GM19351 (cell line): ENCODE data around the gene MAP4K4.
A peak's percentile ranks its signal among the peaks of the same experiment; 100 is the strongest.

Experiments
- ATAC-seq: cut with Tn5 transposase; IDR thresholded peaks from one replicate; pipeline ENCODE4 v1.9.1; 2021; ENCODE audit warnings: mild to moderate bottlenecking, moderate library complexity; ENCODE audit not compliant: unreplicated experiment

MAP4K4 gene

DNA sequence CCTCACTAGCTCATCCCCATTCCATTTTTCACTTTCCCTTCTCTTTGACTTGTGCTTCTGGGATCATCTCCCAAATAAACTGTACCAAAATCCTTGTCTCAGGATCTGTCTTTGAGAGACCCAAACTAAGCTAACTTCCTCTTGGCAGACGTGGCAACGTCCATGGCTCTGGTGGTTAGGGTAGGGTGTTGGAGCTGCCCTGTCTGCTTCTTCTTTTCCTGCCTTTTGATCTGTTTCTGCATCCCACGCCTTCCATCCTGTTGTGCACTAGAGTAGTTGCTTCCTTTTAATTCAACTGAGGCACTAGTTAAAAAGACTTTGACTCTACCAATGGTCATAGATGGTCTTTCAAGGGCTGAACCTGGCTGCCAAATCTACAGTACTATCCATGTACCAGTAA is 5.5 kb upstream of the MAP4K4 start:
- ATAC-seq = no peak

DNA sequence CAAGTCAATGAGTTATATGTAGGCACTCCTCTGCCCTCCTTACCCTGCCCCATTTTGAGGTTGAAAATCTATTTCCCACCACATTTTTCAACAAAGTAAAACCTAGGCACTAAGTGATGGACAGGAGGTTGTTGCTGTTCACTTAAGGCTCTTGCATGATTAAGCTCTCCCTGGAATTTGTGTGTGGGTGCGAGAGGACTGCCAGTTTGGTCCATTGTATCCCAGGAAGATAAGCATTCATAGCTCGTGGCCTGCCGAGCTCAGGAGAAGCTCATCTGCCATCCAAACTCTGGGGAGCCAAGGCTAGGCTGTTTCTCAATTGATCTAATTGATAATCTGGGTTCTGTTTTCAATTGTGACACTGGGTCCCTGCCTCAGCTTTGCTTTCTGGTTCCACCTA is 4.7 kb upstream of the MAP4K4 start:
- no peak for ATAC-seq

DNA sequence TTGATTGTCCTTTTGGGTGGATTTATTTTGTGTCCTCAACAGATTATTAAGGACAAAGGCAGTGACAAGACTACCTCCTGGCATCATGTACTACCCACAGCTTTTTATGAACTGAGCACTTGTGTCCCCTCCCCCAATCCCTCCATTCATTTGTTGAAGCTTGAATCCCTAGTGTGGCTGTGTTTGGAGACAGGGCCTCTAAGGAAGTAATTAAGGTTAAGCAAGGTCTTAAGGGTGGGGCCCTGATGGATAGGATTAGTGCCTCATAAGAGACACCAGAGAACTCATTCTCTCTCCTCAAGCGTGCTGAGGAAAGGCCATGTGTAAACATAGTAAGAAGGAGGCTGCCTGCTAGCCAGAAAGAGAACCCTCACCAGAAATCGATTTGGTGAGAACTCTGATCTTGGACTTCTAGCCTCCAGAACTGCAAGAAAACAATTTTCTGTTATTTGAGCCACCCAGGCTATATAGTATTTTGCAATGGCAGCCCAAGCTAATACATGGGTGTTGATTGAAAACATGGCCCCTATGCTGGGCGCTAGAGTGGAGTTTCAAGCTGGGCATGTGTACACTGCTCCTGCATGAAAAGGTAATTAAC is 3.4 kb upstream of the MAP4K4 start:
- ATAC-seq = no peak

DNA sequence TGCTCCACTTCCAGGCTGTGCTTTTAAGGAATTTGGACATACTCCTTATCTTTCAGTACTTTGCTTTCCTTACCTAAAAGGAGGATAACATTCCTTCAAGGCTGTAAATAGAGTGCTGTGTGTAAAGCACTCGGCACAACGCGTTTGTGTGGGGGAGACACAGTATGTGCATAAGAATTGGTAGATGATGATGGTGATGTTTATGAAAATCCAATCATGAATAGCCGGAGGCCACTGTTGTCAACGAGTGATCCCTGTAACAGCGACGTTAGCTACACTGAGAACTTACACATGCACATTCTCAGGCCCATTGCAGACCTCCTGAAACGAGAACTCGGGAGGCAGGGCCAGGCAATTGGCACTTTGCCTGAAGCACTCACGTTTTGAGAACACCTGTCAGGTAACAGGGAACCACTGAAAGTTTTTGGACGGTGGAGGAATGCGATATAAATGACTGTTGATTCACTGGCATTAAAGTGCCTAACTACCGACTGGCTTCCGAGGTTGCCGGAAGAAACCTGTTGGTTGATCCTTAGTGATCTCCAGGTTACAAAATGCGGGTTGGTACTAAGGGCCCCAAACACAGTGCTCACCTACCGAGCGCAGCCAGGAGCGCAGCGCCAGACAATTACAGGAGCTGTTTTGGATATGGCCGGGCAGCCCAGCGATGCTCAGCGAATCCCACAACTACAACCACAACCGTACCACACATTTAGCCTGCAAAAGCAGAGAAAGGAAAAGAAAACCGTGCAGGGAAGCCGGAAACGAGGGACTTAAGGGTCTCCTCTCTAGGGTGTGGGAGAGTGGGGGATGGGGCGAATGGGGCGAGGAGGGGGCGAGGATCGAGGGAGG is 1.0 kb upstream of the MAP4K4 start:
- ATAC-seq = peak; percentile 4

DNA sequence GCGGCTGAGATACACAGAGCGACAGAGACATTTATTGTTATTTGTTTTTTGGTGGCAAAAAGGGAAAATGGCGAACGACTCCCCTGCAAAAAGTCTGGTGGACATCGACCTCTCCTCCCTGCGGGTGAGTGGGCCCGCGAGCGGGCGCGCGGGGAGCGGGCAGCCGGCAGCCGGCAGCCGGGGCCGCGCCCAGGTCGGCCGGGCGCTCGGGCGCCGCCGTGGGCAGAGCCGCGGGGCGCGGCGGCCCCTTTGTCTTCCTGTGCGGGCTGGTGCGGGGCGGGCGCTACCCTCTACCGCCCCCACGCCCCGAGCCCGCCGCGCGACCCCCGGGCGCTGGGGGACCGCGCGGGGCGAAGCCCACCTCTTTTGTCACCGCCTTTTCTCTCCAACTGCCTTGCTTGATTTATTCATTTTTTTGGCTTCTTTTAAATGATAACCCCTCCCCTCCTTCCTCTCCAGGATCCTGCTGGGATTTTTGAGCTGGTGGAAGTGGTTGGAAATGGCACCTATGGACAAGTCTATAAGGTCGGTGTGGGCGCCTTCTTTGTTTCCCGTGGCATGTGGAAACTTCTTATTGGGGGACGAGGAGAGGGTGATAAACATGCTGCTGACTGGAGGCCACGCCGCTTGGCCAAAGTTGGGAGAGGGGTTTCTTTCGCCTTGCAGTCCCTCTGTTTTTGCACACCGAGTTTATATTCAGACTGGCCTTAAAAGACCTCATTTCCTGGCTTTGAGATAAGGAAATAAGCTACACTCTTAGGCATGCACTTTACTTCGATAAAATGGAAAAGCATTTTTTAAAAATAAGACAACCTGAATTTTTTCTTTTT is 722 bp downstream of the MAP4K4 start:
- peak; percentile 13 for ATAC-seq

DNA sequence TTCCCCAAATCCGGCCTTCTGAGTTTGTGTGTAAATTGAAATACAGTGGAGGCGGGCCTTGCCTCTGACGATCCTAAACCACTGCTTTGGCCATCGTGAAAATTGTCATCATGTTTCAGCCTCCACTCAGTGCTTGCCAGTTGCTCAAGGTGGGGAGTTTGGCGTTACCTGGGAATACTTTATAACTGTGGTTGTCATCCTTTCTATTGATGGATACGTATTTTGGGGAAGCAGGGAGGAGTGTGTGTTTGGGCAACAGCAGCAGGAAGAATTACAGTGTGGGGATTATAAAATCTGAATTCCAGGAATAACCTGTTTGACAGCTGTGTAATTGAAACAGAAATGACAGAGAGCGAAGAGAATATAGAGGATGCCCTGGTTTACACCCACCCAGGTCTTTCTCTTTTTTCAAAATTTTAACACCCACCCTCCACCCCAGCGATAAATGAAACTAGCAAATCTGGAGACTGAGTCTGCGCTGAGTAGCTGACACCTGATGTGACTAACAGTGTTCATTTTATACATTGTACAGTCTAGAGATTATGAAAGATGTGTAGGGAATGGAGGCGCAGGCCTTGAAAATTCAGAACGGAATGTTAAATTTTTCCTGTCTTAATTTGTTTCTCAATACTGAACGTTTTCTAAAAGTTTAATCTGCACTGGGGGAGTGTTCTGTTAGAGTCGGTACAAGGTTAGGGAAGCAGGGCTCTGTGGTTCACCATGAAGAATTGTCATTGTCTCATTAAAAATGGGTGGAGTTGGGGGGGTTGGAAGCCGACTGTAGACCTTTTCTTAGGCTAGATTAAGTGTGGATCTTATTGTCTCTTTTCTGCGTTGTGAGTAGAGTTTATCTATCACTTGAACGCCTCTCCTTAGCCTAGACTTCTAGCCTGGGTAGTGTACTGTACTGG is 1.6 kb downstream of the MAP4K4 start:
- no peak for ATAC-seq

DNA sequence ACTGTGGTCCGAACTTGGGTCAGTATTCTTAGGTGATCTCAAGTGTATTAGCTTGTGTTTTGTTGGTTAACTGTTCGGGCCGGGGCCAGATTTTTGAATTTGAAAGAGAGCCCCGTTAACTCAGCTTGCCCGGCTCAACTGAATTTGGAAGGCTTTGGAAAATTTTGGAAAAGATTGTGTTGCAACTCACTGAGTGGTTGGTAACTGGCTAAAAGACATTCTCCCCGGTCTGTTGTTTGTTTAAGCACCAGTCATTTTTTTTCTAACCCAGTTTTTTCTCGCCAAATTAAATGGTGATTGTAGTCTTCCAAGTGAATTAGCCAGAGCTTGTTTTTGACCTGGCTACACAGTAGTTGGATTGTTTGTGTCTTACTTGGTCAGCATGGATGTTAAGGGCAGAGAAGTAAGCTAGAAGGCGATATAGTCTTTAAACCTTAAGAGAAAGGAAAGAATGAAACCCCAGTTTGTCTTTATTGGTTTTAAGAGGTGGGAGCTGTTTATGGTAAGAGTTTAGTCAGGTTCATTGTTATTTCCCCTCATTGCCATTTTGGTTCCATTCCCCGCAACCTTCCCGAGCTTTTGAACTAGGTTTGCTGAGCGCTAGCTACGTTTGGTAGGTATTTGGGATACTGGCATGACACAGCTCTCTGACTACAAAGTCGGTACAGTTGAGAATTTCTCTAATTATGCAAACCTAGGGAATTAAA is 2.4 kb downstream of the MAP4K4 start:
- ATAC-seq = no peak

DNA sequence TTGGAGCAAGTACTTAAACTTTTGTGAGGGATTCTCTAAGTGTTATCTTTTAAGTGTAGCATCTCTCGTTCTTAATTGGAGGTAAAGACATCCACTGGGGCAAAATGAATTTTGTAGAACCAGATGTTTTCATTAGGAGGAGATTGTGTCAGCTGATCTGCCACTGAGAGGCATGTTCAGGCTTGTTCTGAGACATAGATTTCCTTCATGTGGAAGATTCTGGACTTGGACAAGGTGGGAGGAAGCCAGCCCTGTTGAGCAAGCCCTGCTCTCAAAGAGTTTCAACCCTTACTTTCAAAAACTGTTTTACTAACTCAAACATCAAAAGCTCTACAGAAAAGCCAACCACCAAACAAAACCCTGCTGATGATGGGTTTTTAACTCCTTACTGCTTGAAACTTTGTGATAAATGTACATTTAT is 6.5 kb downstream of the MAP4K4 start:
- no peak for ATAC-seq

DNA sequence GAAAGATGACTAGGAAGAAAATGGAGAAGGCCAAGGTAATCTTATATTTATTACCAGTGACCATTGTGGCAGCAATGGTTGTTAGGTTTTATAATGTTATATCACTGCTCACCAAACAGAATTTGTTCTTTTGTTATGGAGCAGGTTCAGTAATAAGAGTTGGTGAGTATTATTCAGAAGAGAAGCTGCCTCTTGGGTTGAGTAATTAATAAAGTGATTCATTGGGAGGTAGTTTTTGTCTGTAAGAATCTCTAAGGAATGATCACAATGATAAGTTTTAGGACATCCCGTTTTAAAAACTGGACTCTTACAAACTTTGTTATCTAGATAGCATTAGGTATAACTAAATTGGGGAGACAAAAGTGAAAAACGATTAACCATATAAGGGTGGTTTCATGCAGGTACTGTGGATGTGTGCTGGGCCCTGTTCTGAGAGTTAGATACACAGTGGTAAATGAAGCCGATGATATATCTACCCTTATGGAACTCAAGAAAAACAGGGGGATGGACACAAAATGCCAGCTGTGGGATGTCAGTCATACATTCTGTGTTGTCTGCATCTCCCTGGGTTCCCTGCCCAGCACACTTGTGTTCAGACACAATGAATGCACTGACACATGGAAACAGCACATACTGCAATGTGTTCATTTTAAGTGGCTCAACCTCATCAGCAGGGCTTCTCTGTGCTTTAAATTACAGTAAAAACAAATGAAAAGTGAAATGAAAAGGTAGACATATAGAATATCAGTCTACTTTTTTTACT is 7.5 kb downstream of the MAP4K4 start:
- no peak for ATAC-seq

DNA sequence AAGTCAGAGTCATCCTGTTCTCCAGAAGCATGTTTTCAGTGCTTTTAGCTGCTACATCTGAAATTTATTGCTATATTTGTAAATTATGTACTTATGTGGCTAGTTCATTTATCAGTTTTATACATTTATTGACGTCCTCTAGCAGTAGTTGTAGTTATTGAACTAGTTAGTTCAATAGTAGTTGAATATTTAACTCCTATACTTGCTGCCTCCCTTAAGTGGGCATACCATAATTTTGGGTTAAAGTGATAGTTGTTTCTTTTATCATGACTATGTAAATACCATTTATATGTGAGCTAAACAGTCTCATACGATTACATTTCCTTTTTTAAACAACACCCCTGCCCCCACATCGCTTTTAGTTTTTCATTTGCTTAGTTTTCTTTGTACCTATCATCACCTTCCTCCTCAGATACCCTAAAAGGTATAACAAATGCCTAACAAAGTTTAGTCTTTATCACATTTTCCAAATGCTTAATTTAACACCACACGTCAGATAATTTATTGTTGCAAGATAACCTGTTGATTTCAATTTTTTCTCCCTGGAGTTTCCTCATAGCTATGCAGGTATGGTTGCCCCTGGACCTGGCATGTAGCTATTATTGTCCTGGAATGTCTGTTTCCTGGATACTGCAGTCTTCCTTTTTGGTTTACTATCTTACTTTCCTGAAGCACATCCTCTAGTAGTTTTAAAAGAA is 8.8 kb downstream of the MAP4K4 start:
- no peak for ATAC-seq

DNA sequence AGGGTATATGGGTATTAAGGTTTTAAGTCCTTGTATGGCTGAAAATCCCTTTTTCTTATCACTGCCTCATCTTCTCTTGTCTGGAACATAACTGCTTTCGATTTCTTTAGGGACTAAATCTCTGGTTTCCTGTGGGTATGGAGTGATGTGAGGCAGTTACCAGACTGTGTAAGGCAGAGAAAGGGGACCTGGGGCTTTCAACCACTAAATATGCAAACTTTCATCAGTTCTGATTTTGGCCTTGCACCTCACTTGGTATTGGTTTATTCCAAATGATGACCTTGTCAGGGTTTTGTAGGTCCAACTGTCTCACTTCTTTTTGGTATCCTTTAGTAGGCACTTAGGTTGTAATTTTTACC is 9.3 kb downstream of the MAP4K4 start:
- peak; percentile 60 for ATAC-seq

DNA sequence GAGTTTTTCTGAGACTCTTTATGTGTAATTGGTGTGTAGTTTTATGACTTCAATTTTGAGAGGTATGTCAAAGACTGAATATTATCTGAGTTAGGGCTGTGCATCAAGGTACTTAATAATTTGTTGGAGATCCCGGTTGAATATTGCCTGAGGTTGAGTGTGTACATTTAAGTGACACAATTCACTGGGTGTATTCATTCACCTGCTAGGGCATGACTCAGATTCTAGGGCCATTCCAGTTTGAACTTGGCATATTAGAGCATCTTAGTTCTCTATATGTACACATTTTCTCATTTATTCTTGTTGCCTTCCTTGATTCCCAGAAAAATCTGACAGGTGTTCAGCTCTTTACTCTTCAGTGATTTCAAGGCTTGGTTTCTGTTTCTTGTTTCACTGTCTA is 12.5 kb downstream of the MAP4K4 start:
- ATAC-seq = no peak

DNA sequence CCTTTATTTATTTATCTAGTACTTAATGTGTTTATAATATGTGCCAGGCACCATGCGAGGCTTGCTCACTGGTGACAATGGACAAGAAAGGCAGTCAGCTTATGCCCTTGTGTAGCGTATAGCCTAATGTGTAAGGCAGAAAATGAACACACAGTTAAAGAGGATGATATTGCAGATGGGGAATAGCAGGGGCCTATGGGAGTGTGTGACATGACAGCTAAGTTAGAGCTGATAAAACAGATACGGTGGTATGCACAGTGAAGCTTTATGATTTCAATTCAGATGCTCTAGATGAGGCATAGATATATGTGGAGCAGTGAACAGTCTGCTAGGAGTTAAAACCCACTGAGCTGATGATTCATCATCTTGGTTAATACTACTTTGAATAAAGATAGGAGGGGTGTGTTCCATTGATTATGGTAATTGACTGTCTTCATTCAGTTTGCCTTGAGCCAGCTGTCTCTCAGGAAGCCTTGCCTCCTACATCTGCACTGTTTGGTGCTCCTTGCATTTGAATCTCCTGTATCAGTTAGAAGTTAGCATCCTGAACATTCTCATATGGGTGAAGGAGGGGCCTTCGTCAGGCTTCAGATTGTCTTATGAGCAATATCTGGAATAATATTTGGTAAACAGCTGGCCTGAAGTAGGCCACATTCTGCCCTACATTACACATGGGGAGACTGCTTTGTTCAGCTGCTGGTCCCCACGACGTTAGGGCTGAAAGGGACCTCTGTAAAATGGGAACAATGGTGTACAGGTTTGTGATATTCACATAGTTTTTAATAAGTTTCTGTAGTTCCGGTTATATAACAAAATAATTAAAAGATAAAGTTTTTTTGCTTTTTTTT is 13.2 kb downstream of the MAP4K4 start:
- ATAC-seq = no peak

DNA sequence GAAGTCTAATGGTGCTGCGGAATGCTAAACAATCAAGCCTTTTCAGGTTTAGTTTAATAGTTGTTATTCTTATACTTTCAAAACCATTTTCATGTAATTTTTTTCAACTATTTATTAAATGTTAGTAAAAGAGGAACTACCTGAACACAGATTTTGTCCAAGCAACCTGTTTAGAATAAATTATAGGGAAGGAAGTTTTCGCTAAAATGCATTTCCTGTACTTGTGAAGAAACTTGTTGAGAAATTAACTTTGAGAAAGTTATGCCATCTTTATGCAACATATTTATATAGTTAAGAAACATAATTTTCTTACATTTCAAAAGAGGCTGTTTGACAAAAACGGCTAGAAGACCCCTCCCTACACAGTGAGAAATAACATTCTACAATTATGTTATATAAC is 16.6 kb downstream of the MAP4K4 start:
- ATAC-seq = no peak

DNA sequence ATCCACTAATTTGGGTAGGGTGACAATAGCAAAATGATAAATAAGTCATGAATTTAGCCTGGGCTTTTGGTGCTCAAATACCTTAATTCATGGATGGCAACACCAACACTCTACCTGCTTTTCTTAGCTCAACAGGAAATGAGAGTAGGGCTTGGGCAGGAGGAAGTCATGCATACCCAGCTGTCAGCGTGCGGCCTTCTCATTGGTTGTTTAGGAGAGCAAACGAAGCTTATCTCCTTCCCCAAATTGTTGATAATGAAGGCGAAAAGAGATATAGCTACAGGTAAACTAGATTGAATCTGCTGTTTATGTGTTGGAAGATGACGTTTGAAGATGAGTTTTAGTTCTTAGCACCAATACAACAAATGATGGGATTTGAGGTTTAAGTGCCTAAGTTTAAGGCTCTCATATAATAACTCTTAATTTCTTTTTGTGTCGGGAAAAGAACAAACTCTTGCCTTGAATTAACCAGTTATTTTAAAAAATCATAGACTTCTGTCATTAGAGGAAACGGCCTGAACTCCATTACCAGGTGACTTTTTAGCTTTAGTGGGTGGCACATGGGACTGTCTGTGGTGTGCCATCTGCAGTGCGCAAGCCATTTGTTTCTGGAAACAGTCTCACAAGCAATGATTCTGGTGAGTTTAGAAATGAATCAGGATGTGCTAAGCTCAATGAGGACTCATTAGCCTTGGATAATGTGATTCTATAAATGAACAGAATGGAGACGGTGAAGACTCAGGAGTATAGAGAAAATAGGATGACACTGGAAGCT is 19.8 kb downstream of the MAP4K4 start:
- ATAC-seq = peak; percentile 72

DNA sequence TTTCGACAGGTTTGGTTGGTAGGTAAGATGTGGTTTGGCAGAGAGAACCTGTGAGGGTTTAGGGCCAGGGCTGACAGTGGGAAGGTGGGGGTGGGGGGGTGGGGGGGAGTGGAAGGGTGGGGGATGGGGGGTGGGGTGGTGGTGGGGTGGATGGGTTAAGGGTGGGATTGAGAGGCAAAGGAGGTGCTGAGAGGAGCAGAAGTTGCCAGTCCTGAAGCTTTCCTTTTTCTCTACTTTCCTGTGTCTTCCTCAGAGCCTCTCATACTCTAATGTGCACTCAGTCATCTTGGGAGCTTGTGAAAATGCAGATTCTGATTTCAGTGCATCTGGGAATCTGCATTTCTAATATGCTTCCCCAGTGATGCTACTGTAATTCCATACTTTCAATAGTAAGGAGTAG is 21.0 kb downstream of the MAP4K4 start:
- no peak for ATAC-seq

DNA sequence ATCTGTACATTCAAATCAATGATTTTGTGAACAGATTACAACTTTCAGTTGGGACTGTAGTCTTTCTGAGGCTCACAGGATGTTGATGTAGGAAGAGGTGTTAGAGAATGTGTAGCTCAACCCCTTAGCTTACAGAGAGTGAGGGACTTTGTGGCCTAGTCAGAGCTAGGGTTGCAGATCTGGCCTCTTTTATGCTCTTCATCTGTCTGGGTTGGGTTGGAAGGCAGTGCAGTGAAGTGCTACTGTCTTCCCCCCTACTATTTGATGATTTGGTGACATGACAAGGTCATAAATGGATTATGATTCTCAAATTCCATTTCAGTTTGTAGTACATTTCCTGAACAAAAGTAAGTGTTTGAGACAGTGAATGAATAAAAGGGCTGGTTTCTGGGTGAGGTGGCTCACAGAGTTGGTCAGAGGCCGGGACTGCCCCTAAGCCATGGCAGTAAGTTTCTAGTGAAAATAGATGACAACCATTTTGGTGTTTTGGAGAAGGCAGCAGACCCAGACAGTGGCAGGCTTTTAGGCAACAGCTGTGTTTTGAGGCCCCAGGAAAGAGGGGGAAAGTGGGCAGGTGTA is 21.6 kb downstream of the MAP4K4 start:
- ATAC-seq = no peak
